Measurements from ENCODE around the gene SNX27.
"Not testable (repeated sequence)": the region's sequence is repeated elsewhere in the genome, so short reads cannot be mapped to it uniquely, and the experiment has no call there.

SNX27 gene

DNA sequence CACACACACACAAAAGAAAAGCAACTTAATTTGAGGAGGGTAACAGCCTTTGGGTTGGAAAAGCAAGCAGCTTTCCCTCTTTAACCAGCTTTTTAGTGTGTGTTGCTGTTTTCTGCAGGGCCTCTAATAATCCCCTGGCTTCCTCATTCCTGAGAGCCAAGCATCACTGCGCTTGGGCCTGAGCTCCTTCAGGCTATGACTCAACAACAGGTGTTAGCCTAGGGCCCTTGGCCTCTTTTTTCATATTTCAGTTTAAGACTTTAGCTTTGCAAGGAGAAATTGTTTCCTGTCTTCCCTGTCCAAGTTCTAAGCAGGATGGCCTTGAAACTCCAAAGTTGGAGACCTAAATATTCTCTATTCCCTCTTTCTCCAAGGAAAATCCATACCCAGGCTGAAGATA is 26.2 kb upstream of the SNX27 start:
- Mint-ChIP-seq H3K4me3 (no peak overlapping the region), H3K27me3 (peaks cover 17% of the 10 kb centered on the region), H3K27ac (no peak overlapping the region), H3K4me1 (no peaks in the 10 kb centered on the region), H3K36me3 (no peaks in the 10 kb centered on the region), H3K9me3 (peaks cover 5% of the 10 kb centered on the region)
- ATAC-seq, result no peak

DNA sequence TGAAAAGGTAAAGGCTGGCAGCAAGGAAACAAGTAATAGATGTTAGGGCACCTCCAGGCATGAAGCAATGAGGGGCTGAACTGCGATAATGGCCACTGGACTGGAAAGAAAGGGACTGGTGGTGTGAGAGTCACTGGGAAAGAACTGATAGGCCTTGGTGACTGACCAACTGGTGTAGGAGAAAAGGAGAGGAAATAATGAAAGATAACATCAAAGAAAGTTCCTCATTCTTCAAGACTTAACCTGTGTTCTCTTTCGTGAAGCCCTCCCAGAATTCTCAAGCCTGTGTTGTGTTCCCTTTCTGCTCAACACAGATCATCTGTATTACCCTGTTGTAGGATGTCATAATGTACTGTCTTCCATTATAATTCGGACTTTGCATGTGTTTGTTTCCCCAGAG is 20.9 kb upstream of the SNX27 start:
- no peak for ATAC-seq
- H3K4me1 Mint-ChIP-seq, result peaks cover 12% of the 10 kb centered on the region
- H3K27me3 Mint-ChIP-seq, result peaks cover 17% of the 10 kb centered on the region
- peaks cover 10% of the 10 kb centered on the region for H3K9me3 Mint-ChIP-seq
- no peak overlapping the region for H3K27ac Mint-ChIP-seq
- H3K36me3 Mint-ChIP-seq, result no peaks in the 10 kb centered on the region
- H3K4me3 Mint-ChIP-seq, result no peak overlapping the region

GRCh38 chr1:151593730-151594129 is 18.1 kb upstream of the SNX27 start:
- no peak for ATAC-seq
- H3K9me3 Mint-ChIP-seq, result peaks cover 10% of the 10 kb centered on the region
- H3K4me3 Mint-ChIP-seq, result peak overlapping the region; percentile 35
- peaks cover 9% of the 10 kb centered on the region for H3K27me3 Mint-ChIP-seq
- H3K36me3 Mint-ChIP-seq, result no peaks in the 10 kb centered on the region
- peak overlapping the region; percentile 4 for H3K27ac Mint-ChIP-seq
- H3K4me1 Mint-ChIP-seq, result peaks cover 12% of the 10 kb centered on the region

GRCh38 chr1:151594143-151594625 is 17.7 kb upstream of the SNX27 start:
- peaks cover 9% of the 10 kb centered on the region for H3K27me3 Mint-ChIP-seq
- peaks cover 10% of the 10 kb centered on the region for H3K9me3 Mint-ChIP-seq
- peak overlapping the region; percentile 4 for H3K27ac Mint-ChIP-seq
- no peaks in the 10 kb centered on the region for H3K36me3 Mint-ChIP-seq
- peak; percentile 90 for ATAC-seq
- H3K4me3 Mint-ChIP-seq, result peak overlapping the region; percentile 35
- H3K4me1 Mint-ChIP-seq, result peaks cover 12% of the 10 kb centered on the region

DNA sequence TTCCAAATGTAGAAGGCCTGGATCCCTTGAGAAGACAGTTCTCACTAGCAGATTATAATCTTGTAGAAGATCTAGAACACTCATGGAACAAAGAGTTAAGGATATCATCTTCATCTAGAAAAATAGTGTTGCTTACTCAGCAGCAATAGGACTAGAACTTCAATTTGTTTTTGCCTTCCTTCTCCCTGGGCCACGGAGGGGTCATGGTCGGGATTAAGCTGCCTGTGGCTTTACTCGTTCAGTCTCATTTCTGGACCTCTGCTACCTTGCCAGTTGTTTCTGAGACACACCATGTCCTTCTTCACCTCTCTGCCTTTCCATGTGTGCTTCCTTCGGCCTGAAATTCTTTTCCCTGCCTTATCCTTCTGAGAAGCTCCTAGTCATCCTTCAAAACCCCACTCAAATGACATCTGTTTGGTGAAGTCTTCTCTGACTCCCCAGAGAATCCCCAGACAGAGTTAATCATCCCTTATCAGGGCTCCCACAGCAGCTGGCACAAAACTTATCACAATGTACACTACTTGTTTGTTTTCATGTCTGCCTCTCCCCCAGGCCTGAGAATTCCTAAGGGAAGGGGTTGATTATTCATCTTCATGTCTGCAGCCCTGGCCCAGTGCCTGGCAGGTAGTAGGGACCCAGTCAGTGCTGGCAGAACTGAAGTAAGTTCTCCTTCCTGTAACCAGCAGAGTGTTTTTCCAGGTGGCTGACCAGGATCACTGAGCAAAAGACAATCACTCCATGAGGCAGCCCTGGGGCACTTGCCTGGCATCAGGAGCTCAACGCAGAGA is 15.5 kb upstream of the SNX27 start:
- H3K27me3 Mint-ChIP-seq, result no peaks in the 10 kb centered on the region
- H3K4me3 Mint-ChIP-seq, result no peak overlapping the region
- no peaks in the 10 kb centered on the region for H3K36me3 Mint-ChIP-seq
- H3K9me3 Mint-ChIP-seq, result no peaks in the 10 kb centered on the region
- peaks cover 12% of the 10 kb centered on the region for H3K4me1 Mint-ChIP-seq
- no peak overlapping the region for H3K27ac Mint-ChIP-seq
- no peak for ATAC-seq

DNA sequence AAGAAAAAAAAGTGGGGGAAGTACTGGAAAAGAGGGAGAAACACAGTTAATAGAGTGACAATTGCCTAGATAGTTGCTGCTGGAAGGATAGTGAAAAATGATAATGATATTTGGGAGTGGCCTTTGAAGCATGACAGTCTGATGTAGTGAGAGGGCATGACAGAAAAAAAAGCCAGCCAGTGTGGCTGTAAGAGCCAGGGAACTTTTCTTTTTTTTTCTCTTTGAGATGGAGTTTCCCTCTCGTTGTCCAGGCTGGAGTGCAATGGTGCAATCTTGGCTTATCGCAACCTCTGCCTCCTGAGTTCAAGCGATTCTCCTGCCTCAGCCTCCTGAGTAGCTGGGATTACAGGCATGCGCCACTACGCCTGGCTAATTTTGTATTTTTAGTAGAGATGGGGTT is 9.3 kb upstream of the SNX27 start:
- H3K36me3 Mint-ChIP-seq, H3K4me1 Mint-ChIP-seq, H3K4me3 Mint-ChIP-seq, ATAC-seq, H3K9me3 Mint-ChIP-seq, H3K27ac Mint-ChIP-seq: not testable (repeated sequence)
- peaks cover 15% of the 10 kb centered on the region for H3K27me3 Mint-ChIP-seq

- no peak overlapping the region for H3K4me3 Mint-ChIP-seq
- H3K27me3 Mint-ChIP-seq, result peaks cover 28% of the 10 kb centered on the region
- ATAC-seq, result no peak
- H3K36me3 Mint-ChIP-seq, result no peaks in the 10 kb centered on the region
- no peaks in the 10 kb centered on the region for H3K9me3 Mint-ChIP-seq
- H3K4me1 Mint-ChIP-seq, result no peaks in the 10 kb centered on the region
- no peak overlapping the region for H3K27ac Mint-ChIP-seq
These were observed 7.6 kb upstream of the SNX27 start for GRCh38 chr1:151604291-151604690.

DNA sequence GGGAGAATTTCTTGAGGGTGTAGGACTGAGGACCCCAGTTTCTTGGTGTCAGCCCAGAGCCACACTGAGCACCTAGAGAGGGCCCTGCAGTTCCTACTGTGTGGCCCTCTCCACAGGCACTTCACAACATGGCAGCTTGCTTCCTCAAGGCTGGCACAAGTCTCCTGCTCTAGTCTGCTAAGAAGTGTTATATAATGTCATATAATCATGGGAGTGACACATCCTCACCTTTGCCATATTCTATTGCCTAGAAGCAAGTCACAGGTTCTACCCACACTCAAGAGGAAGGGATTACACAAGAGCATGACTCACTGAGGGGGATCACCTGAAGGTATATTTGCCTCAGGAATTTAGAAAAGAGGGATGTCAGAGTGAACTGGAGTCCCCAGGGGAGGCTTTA is 5.5 kb upstream of the SNX27 start:
- Mint-ChIP-seq H3K36me3 (no peaks in the 10 kb centered on the region), H3K4me1 (no peaks in the 10 kb centered on the region), H3K27me3 (peaks cover 28% of the 10 kb centered on the region), H3K9me3 (no peaks in the 10 kb centered on the region), H3K27ac (no peak overlapping the region), H3K4me3 (no peak overlapping the region)
- ATAC-seq, result no peak

DNA sequence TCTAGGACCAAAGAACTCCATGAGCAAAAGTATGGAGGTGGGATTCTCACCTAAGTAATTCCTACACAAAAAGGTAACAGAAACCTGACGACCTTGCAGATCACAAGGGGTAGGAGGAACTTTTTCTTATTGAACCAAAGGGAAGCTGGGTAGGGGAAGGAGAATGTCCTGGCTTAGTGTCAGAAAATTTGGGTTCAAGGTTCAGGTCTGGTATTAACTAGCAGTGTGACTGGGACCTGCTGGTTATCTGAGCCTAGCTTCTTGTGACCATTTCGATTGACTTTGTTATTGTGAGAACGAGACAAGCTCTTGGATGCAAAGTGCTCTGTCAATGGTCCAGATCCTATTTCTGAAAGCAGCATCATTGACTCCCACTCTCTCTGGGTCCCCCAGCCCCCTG is 5.0 kb upstream of the SNX27 start:
- ATAC-seq, result no peak
- Mint-ChIP-seq H3K9me3 (no peaks in the 10 kb centered on the region), H3K4me3 (no peak overlapping the region), H3K36me3 (no peaks in the 10 kb centered on the region), H3K4me1 (no peaks in the 10 kb centered on the region), H3K27ac (no peak overlapping the region), H3K27me3 (peaks cover 28% of the 10 kb centered on the region)

- ATAC-seq, result no peak
- Mint-ChIP-seq H3K4me3 (no peak overlapping the region), H3K27ac (no peak overlapping the region), H3K27me3 (peaks cover 17% of the 10 kb centered on the region), H3K9me3 (no peaks in the 10 kb centered on the region), H3K4me1 (peaks cover 23% of the 10 kb centered on the region), H3K36me3 (peaks cover 6% of the 10 kb centered on the region)
These were observed 1.7 kb upstream of the SNX27 start for GRCh38 chr1:151610142-151610541.

- Mint-ChIP-seq H3K9me3 (no peaks in the 10 kb centered on the region), H3K4me1 (peaks cover 35% of the 10 kb centered on the region), H3K27ac (peak overlapping the region; percentile 86), H3K27me3 (peaks cover 17% of the 10 kb centered on the region), H3K4me3 (peak overlapping the region; percentile 94), H3K36me3 (peaks cover 6% of the 10 kb centered on the region)
- no peak for ATAC-seq
These were observed 511 bp upstream of the SNX27 start for GRCh38 chr1:151611288-151611790.

DNA sequence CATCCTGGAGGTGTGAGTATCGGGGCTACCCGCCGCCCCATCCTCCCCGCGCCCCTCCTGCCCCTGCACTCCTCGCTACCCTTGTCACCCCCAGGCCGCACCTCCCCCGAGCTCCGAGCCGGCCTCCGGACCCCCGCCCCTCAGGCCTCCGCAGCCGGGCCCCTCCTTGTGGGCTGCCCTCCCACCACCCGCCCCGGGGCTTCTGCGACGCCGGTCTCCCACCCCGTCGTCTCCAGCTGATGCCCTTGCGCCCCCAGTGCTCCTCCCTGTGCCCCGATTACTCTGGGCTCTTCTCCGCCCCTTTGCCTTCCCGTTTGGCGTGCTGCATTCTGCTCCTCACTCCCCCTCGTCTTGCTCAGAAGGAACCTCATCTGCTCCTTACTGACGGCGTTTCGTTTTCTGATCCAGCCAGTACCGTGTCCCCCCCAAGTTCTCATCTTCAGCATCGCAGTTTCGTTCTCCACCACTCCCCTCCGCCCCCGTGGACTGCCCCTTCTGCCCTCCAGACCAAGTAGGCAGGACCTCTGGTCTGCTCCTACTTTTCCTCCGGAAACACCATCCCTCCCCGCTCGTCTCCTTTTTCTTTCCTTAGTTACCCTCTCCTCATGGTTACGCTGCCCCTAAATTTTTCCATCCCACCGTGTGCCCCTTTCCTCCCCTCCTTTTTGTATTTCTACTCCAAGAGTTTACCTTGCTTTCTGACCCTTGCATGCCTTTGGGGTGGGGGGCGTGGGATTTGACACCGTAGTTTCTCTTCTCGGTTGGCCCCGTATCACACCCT is 841 bp downstream of the SNX27 start:
- Mint-ChIP-seq H3K27me3 (peaks cover 11% of the 10 kb centered on the region), H3K9me3 (no peaks in the 10 kb centered on the region), H3K36me3 (peaks cover 6% of the 10 kb centered on the region), H3K27ac (peak overlapping the region; percentile 86), H3K4me3 (peak overlapping the region; percentile 94), H3K4me1 (peaks cover 35% of the 10 kb centered on the region)
- ATAC-seq, result peak; percentile 32

- peak overlapping the region; percentile 94 for H3K4me3 Mint-ChIP-seq
- peaks cover 4% of the 10 kb centered on the region for H3K27me3 Mint-ChIP-seq
- H3K27ac Mint-ChIP-seq, result peak overlapping the region; percentile 86
- no peaks in the 10 kb centered on the region for H3K9me3 Mint-ChIP-seq
- H3K36me3 Mint-ChIP-seq, result peaks cover 6% of the 10 kb centered on the region
- peaks cover 35% of the 10 kb centered on the region for H3K4me1 Mint-ChIP-seq
- no peak for ATAC-seq
These were observed 1.5 kb downstream of the SNX27 start for GRCh38 chr1:151613282-151613780.

GRCh38 chr1:151615711-151616504 is 4.1 kb downstream of the SNX27 start:
- Mint-ChIP-seq H3K4me3 (no peak overlapping the region), H3K27me3 (no peaks in the 10 kb centered on the region), H3K27ac (no peak overlapping the region), H3K9me3 (no peaks in the 10 kb centered on the region), H3K36me3 (peaks cover 6% of the 10 kb centered on the region), H3K4me1 (peaks cover 55% of the 10 kb centered on the region)
- ATAC-seq, result no peak

DNA sequence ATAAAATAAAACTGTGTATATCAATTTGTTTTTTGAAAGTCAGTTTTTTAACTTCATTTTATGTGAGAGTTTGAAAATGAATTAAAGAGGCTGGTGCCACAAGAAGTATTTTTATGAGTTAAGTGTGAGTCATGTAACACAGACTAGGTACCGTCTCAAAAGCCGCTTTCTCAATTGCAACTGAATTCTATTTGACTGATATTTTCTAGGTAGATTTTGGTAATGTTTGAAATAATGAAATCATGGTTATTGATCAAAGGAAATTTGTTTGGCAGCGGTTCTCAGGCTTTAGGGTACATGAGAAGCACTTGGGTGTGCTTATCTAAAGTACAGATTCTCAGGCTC is 4.6 kb downstream of the SNX27 start:
- no peaks in the 10 kb centered on the region for H3K9me3 Mint-ChIP-seq
- H3K4me1 Mint-ChIP-seq, result peaks cover 59% of the 10 kb centered on the region
- no peak overlapping the region for H3K27ac Mint-ChIP-seq
- no peak overlapping the region for H3K4me3 Mint-ChIP-seq
- H3K36me3 Mint-ChIP-seq, result peaks cover 6% of the 10 kb centered on the region
- ATAC-seq, result no peak
- H3K27me3 Mint-ChIP-seq, result no peaks in the 10 kb centered on the region
